Lower lobe of right lung (tissue), 2 donors: ENCODE results near the gene MFGE8. TPM values are rescaled to one million over a fixed set of nuclear protein-coding genes. Genes with fewer than 3 reads are reported as not detected.
A peak's percentile ranks its signal among the peaks of the same experiment; 100 is the strongest.

Experiments
- ATAC-seq, 2 donors: fragments of 200-7000 bp; cut with Tn5 transposase; one replicate each; pipeline ENCODE4 v1.9.1; 2020 to 2022; ENCODE audit warnings: mild to moderate bottlenecking in 2 of 2, moderate library complexity in 2 of 2
- DNase-seq: peaks from one replicate; pipeline ENCODE4 v3.0.0-alpha.2; 2020
- H3K27ac ChIP-seq: fragments of 200-600 bp; one replicate; pipeline ENCODE4 v1.8.0; 2022
- H3K27me3 ChIP-seq: fragments of 200-600 bp; one replicate; pipeline ENCODE4 v1.8.0; 2022; ENCODE audit warnings: low read depth
- H3K36me3 ChIP-seq: fragments of 200-600 bp; one replicate; pipeline ENCODE4 v1.8.0; 2022; ENCODE audit warnings: mild to moderate bottlenecking
- H3K4me1 ChIP-seq: fragments of 200-600 bp; one replicate; pipeline ENCODE4 v1.8.0; 2022
- H3K4me3 ChIP-seq: fragments of 200-600 bp; one replicate; pipeline ENCODE4 v1.8.0; 2022; ENCODE audit warnings: mild to moderate bottlenecking
- H3K9me3 ChIP-seq: fragments of 200-600 bp; one replicate; pipeline ENCODE4 v1.8.0; 2022
- CTCF ChIP-seq: fragments of 200-600 bp; IDR thresholded peaks from one replicate; pipeline ENCODE4 v1.8.0; 2022; ENCODE audit warnings: antibody characterized with exemption, mild to moderate bottlenecking
- intact Hi-C: fragments of 100-400 bp; cut with DNase I; formaldehyde crosslinking; loops from one replicate; pipeline ENCODE4 v1.11.0; 2022
- total RNA-seq: library from RNA; stranded (reverse); fragmentation: NEBNext Ultra II Directional; extraction: Animal tissue kit (Norgen Biotek cat#: 25700); gene quantifications from one replicate; pipeline ENCODE4 v1.2.1, GENCODE V29; 2021
- donor health status: DM: no; HTN: yes; CAD: no; lungs with severe emphysema.

The MFGE8 gene
- total RNA-seq, 1 donor from 2014 or later, result 125 TPM

GRCh38 chr15:88858934-88859333 lies 54.2 kb downstream of the MFGE8 start:
- no peaks in the 10 kb centered on the region for H3K4me1 ChIP-seq
- H3K9me3 ChIP-seq, result no peaks in the 10 kb centered on the region
- no peak for DNase-seq
- TF ChIP-seq CTCF, result no peak
- H3K27me3 ChIP-seq, result no peaks in the 10 kb centered on the region
- no peak overlapping the region for H3K4me3 ChIP-seq
- H3K36me3 ChIP-seq, result no peaks in the 10 kb centered on the region
- intact Hi-C loops, result no loop called here
- no peak for ATAC-seq
- no peak overlapping the region for H3K27ac ChIP-seq

GRCh38 chr15:88852476-88852875 lies 60.7 kb downstream of the MFGE8 start:
- H3K36me3 ChIP-seq, result no peaks in the 10 kb centered on the region
- ATAC-seq, result no peak
- H3K27ac ChIP-seq, result no peak overlapping the region
- H3K4me3 ChIP-seq, result no peak overlapping the region
- no peak for DNase-seq
- no peaks in the 10 kb centered on the region for H3K9me3 ChIP-seq
- intact Hi-C loops, result no loop called here
- TF ChIP-seq CTCF, result no peak
- H3K4me1 ChIP-seq, result no peaks in the 10 kb centered on the region
- peaks cover 3% of the 10 kb centered on the region for H3K27me3 ChIP-seq

- intact Hi-C loops, result no loop called here
- no peak for DNase-seq
- Histone ChIP-seq H3K4me3 (no peak overlapping the region), H3K36me3 (no peaks in the 10 kb centered on the region), H3K27ac (no peak overlapping the region), H3K4me1 (no peaks in the 10 kb centered on the region), H3K27me3 (peaks cover 3% of the 10 kb centered on the region), H3K9me3 (no peaks in the 10 kb centered on the region)
- peak in 1 of 2 donors; percentile 11 for ATAC-seq
- no peak for TF ChIP-seq CTCF
Observed at GRCh38 chr15:88849376-88850072, 63.7 kb downstream of the MFGE8 start.

Other genes starting within 250 kb of the MFGE8 start
- 0.12 TPM for gene ACAN, start 109.9 kb downstream of the MFGE8 start, total RNA-seq
- 2.7 TPM for gene HAPLN3, start 17.8 kb downstream of the MFGE8 start, total RNA-seq
- gene ABHD2, start 175.1 kb upstream of the MFGE8 start, total RNA-seq, result 202 TPM